HCT116 (cell line): ENCODE measurements around the gene PSTPIP1. TPM values are rescaled to one million over a fixed set of nuclear protein-coding genes. Genes with fewer than 3 reads are reported as not detected.

Experiments used
- ATAC-seq: fragments of 200-7000 bp; cut with Tn5 transposase; 2 replicates; pipeline ENCODE4 v1.9.1; 2020; ENCODE audit warnings: mild to moderate bottlenecking, moderate library complexity
- BruUV-seq: library from RNA; stranded (reverse); fragments of 400-500 nt; replicated peaks from 2 replicates; lab custom pipeline; 2021; lab: Mats Ljungman, UMichigan
- CTCF ChIA-PET: fragments of 300-600 bp; sonication (Branson Sonifier 250); formaldehyde crosslinking; loops from one replicate; lab custom pipeline; 2021; ENCODE audit warnings: antibody characterized with exemption; lab: Charles Lee
- POLR2A ChIA-PET: fragments of 300-600, 350-600 bp; sonication (Branson Sonifier 250); formaldehyde crosslinking; loops from one replicate; lab custom pipeline; 2021; ENCODE audit warnings: antibody characterized with exemption; lab: Charles Lee
- RAD21 ChIA-PET, 2 experiments: fragments of 300-600 bp; sonication (Branson Sonifier 250); formaldehyde crosslinking; loops; one replicate each; lab custom pipeline; 2023; ENCODE audit warnings: low total read pairs in 2 of 2; ENCODE audit not compliant: uncharacterized antibody in 2 of 2, unreplicated experiment in 2 of 2, low non-redundant PET in 1 of 2; lab: Charles Lee
- DNase-seq: peaks from one replicate; pipeline ENCODE4 v3.0.0-alpha.2; 2010; ENCODE audit warnings: low read depth, low spot score
- H2AFZ ChIP-seq: fragments of 200-600 bp; shearing (Covaris generic), sonication (generic); 2 replicates; pipeline ENCODE4 v1.6.1; 2017; ENCODE audit warnings: low read depth, mixed run types, mixed read lengths, antibody characterized with exemption, low read length; ENCODE audit not compliant: poor library complexity, severe bottlenecking
- H3K27ac ChIP-seq: 2 replicates; pipeline ENCODE4 v1.5.1; 2012; ENCODE audit warnings: low read depth, low read length
- H3K27me3 ChIP-seq: fragments of 200-600 bp; sonication (generic); 2 replicates; pipeline ENCODE4 v1.6.1; 2016; ENCODE audit warnings: mixed run types, low read length, mixed read lengths; ENCODE audit not compliant: insufficient read depth
- H3K36me3 ChIP-seq, 2 experiments: fragments of 200-500 bp in 1 of 2; fragments of 200-600 bp in 1 of 2; sonication (Bioruptor generic) in 1 of 2; sonication (generic) in 1 of 2; 2 replicates each; pipeline versions ENCODE4 v1.5.1 to v1.6.1; 2014 to 2016; ENCODE audit warnings: low read length in 2 of 2, inconsistent platforms in 1 of 2, mixed read lengths in 1 of 2, mixed run types in 1 of 2; ENCODE audit not compliant: insufficient read depth in 2 of 2, control insufficient read depth in 1 of 2
- H3K4me1 ChIP-seq, 2 experiments: fragments of 200-600 bp in 1 of 2; sonication (generic) in 1 of 2; 2 replicates each; pipeline versions ENCODE4 v1.5.1 to v1.6.1; 2012 to 2017; ENCODE audit warnings: low read length in 2 of 2, inconsistent platforms in 1 of 2, mild to moderate bottlenecking in 1 of 2, mixed read lengths in 1 of 2, mixed run types in 1 of 2, moderate library complexity in 1 of 2; ENCODE audit not compliant: insufficient read depth in 2 of 2, control insufficient read depth in 1 of 2
- H3K4me2 ChIP-seq: fragments of 200-600 bp; sonication (generic); 2 replicates; pipeline ENCODE4 v1.6.1; 2017; ENCODE audit warnings: mixed run types, low read length, mixed read lengths
- H3K4me3 ChIP-seq, 2 experiments: fragments of 200-600 bp in 1 of 2; sonication (generic) in 1 of 2; replicated peaks in 1 of 2; 2 replicates each; pipeline ENCODE4 v1.5.1; 2011 to 2016; ENCODE audit warnings: low read length in 2 of 2, control low read depth in 1 of 2, low read depth in 1 of 2, mild to moderate bottlenecking in 1 of 2, mixed read lengths in 1 of 2, mixed run types in 1 of 2
- H3K79me2 ChIP-seq: fragments of 200-600 bp; sonication (generic); 2 replicates; pipeline ENCODE4 v1.6.1; 2017; ENCODE audit warnings: mild to moderate bottlenecking, mixed run types, low read length, moderate library complexity, mixed read lengths; ENCODE audit not compliant: insufficient read depth
- H3K9ac ChIP-seq: fragments of 200-600 bp; sonication (generic); 2 replicates; pipeline ENCODE4 v1.6.1; 2016; ENCODE audit warnings: low read length, mixed read lengths
- H3K9me2 ChIP-seq: fragments of 200-600 bp; sonication (generic), shearing (Covaris generic); 2 replicates; pipeline ENCODE4 v1.6.1; 2017; ENCODE audit warnings: mixed run types, mild to moderate bottlenecking, moderate library complexity; ENCODE audit not compliant: insufficient read depth
- H3K9me3 ChIP-seq, 2 experiments: fragments of 200-500 bp in 1 of 2; fragments of 200-600 bp in 1 of 2; sonication (Bioruptor generic) in 1 of 2; sonication (generic) in 1 of 2; 2 replicates each; pipeline ENCODE4 v1.6.1; 2014 to 2017; ENCODE audit warnings: low read length in 2 of 2, mixed read lengths in 2 of 2, inconsistent platforms in 1 of 2, low read depth in 1 of 2, mild to moderate bottlenecking in 1 of 2, mixed run types in 1 of 2, moderate library complexity in 1 of 2; ENCODE audit not compliant: control insufficient read depth in 1 of 2, insufficient read depth in 1 of 2
- H4K20me1 ChIP-seq: fragments of 200-600 bp; sonication (generic), shearing (Covaris generic); 2 replicates; pipeline ENCODE4 v1.6.1; 2017; ENCODE audit warnings: mixed run types, mild to moderate bottlenecking, moderate library complexity; ENCODE audit not compliant: insufficient read depth
- ATF3 ChIP-seq: IDR thresholded peaks from 2 replicates; pipeline ENCODE4 v1.6.1; 2012
- CBX3 ChIP-seq: IDR thresholded peaks from 2 replicates; pipeline ENCODE4 v1.6.1; 2012; ENCODE audit warnings: low read depth
- EZH2phosphoT487 ChIP-seq: fragments of 200-600 bp; IDR thresholded peaks from 2 replicates; pipeline ENCODE4 v1.6.1; 2018; ENCODE audit warnings: antibody characterized with exemption, borderline replicate concordance
- JUND ChIP-seq: IDR thresholded peaks from 2 replicates; pipeline ENCODE4 v1.6.1; 2012
- RAD21 ChIP-seq: IDR thresholded peaks from 2 replicates; pipeline ENCODE4 v1.6.1; 2012; ENCODE audit warnings: low read depth, mild to moderate bottlenecking
- SIN3A ChIP-seq: IDR thresholded peaks from 2 replicates; pipeline ENCODE4 v1.6.1; 2012; ENCODE audit warnings: low read depth
- TCF7L2 ChIP-seq: IDR thresholded peaks from 2 replicates; pipeline ENCODE4 v1.7.0; 2011; ENCODE audit warnings: borderline replicate concordance, inconsistent platforms; ENCODE audit not compliant: insufficient read depth, insufficient read length; ENCODE audit errors: extremely low read depth
- YY1 ChIP-seq: IDR thresholded peaks from 2 replicates; pipeline ENCODE4 v1.6.1; 2011; ENCODE audit warnings: low read length, low read depth, moderate library complexity, mild to moderate bottlenecking; ENCODE audit not compliant: insufficient replicate concordance; ENCODE audit errors: extremely low read depth
- intact Hi-C: fragments of 100-400 bp; cut with micrococcal nuclease; formaldehyde crosslinking; loops from 2 replicates; pipeline ENCODE4 v1.10.0; 2022
- total RNA-seq: library from RNA; stranded (reverse); gene quantifications from one replicate; pipeline ENCODE4 v1.2.1, GENCODE V29; 2021; ENCODE audit not compliant: unreplicated experiment

PSTPIP1 gene
- total RNA-seq, 1 experiment from 2014 or later = 0.79 TPM

- no peaks in the 10 kb centered on the region for H3K36me3 ChIP-seq
- RAD21 ChIA-PET = no interaction called here
- no peaks in the 10 kb centered on the region for H3K9me3 ChIP-seq
- no peaks in the 10 kb centered on the region for H3K79me2 ChIP-seq
- CTCF ChIA-PET = no interaction called here
- no peak overlapping the region for H3K4me2 ChIP-seq
- H2AFZ ChIP-seq = no peak overlapping the region
- ATAC-seq = no peak
- POLR2A ChIA-PET = no interaction called here
- intact Hi-C loops = no loop called here
- BruUV-seq = no TSS peak
- H4K20me1 ChIP-seq = no peaks in the 10 kb centered on the region
- H3K27me3 ChIP-seq = no peaks in the 10 kb centered on the region
- no peak for DNase-seq
- no peak overlapping the region for H3K9ac ChIP-seq
- no peak for TF ChIP-seq JUND
- no peak for TF ChIP-seq TCF7L2
- no peak for TF ChIP-seq ATF3
- TF ChIP-seq YY1 = no peak
- no peak for TF ChIP-seq SIN3A
- TF ChIP-seq RAD21 = no peak
- no peak overlapping the region for H3K4me3 ChIP-seq
- no peaks in the 10 kb centered on the region for H3K9me2 ChIP-seq
- no peak overlapping the region for H3K27ac ChIP-seq
- H3K4me1 ChIP-seq = peaks cover 0 to 5% of the 10 kb centered on the region in 2 experiments; a peak in 2 of 4 replicates
Observed at GRCh38 chr15:77075528-77075927, 80.6 kb downstream of the PSTPIP1 start.

- DNase-seq (no peak), ATAC-seq (no peak)
- ChIA-PET CTCF (no interaction called here), RAD21 (no interaction called here), POLR2A (no interaction called here)
- Histone ChIP-seq H3K4me2 (no peak overlapping the region), H3K4me1 (peaks cover 0 to 1% of the 10 kb centered on the region in 2 experiments; a peak in 2 of 4 replicates), H4K20me1 (no peaks in the 10 kb centered on the region), H3K9me3 (no peaks in the 10 kb centered on the region), H3K79me2 (no peaks in the 10 kb centered on the region), H3K9ac (no peak overlapping the region), H2AFZ (no peak overlapping the region), H3K36me3 (no peaks in the 10 kb centered on the region), H3K9me2 (no peaks in the 10 kb centered on the region), H3K27ac (no peak overlapping the region), H3K4me3 (no peak overlapping the region), H3K27me3 (no peaks in the 10 kb centered on the region)
- no peak for TF ChIP-seq EZH2phosphoT487
- no peak for TF ChIP-seq CBX3
- TF ChIP-seq JUND = no peak
- BruUV-seq = no TSS peak
- intact Hi-C loops = no loop called here
Observed at GRCh38 chr15:77076323-77076915, 81.5 kb downstream of the PSTPIP1 start.
